NT2/D1 (cell line): ENCODE results near the gene DUSP10.

Experiments used
- SUZ12 ChIP-seq: IDR thresholded peaks from 2 replicates; pipeline ENCODE4 v1.6.1; 2011; ENCODE audit not compliant: insufficient read length, insufficient read depth; ENCODE audit errors: extremely low read depth
- YY1 ChIP-seq: IDR thresholded peaks from 2 replicates; pipeline ENCODE4 v1.6.1; 2011; ENCODE audit not compliant: insufficient read length, insufficient read depth
- ZNF274 ChIP-seq: IDR thresholded peaks from 2 replicates; pipeline ENCODE4 v1.6.1; 2011; ENCODE audit warnings: mild to moderate bottlenecking, low read depth, low read length

GRCh38 chr1:221759436-221759835 is 17.5 kb upstream of the DUSP10 start:
- no peak for TF ChIP-seq ZNF274
- no peak for TF ChIP-seq YY1
- no peak for TF ChIP-seq SUZ12
